Esophagus (tissue), 2 donors: Measurements from ENCODE around the gene MAML2. TPM values are rescaled to one million over a fixed set of nuclear protein-coding genes. Genes with fewer than 3 reads are reported as not detected.
A peak's percentile ranks its signal among the peaks of the same experiment; 100 is the strongest.

ENCODE experiments used
- H3K27ac ChIP-seq, 2 donors: one replicate each; pipeline ENCODE4 v1.5.1; 2013; ENCODE audit warnings: low read depth in 2 of 2, mild to moderate bottlenecking in 2 of 2, inconsistent platforms in 1 of 2, low read length in 1 of 2, moderate library complexity in 1 of 2
- H3K27me3 ChIP-seq, 2 donors: one replicate each; pipeline ENCODE4 v1.6.1; 2013; ENCODE audit warnings: low read length in 2 of 2, control low read depth in 1 of 2, mild to moderate bottlenecking in 1 of 2; ENCODE audit not compliant: insufficient read depth in 2 of 2, control insufficient read depth in 1 of 2
- H3K36me3 ChIP-seq, 2 donors: one replicate each; pipeline ENCODE4 v1.6.1; 2013; ENCODE audit warnings: low read length in 1 of 2; ENCODE audit not compliant: control insufficient read depth in 2 of 2, insufficient read depth in 2 of 2
- H3K4me1 ChIP-seq, 2 donors: one replicate each; pipeline ENCODE4 v1.6.1; 2013; ENCODE audit warnings: low read length in 1 of 2; ENCODE audit not compliant: control insufficient read depth in 2 of 2, insufficient read depth in 2 of 2
- H3K4me3 ChIP-seq, 2 donors: one replicate each; pipeline ENCODE4 v1.5.1; 2013; ENCODE audit warnings: low read length in 2 of 2, mild to moderate bottlenecking in 2 of 2, low read depth in 1 of 2, moderate library complexity in 1 of 2
- H3K9me3 ChIP-seq, 2 donors: one replicate each; pipeline ENCODE4 v1.6.1; 2013; ENCODE audit warnings: mild to moderate bottlenecking in 2 of 2, low read depth in 1 of 2, low read length in 1 of 2, moderate library complexity in 1 of 2; ENCODE audit not compliant: control insufficient read depth in 2 of 2, insufficient read depth in 1 of 2
- WGBS, 2 donors: extraction: QIAGEN DNeasy Blood & Tissue Kit; methylation state at CpG; one replicate each; pipeline ENCODE4 v1.1.7; 2013; 5-methylcytosine and 5-hydroxymethylcytosine counted together
- polyA plus RNA-seq, 2 donors: library from polyadenylated mRNA; stranded (reverse); fragments of 200-250 nt; gene quantifications; one replicate each; pipeline ENCODE4 v1.2.3, GENCODE V29; 2013
- donor health status: healthy with polysubstance abuse.
- donor health status: Bipolar disorder and iron deficiency.

Gene MAML2
- polyA plus RNA-seq, 2 donors, result 1.9 to 2.0 TPM

GRCh38 chr11:96367342-96367741, 24.3 kb upstream of the MAML2 start:
- 94 to 96% methylated on average over 2 of the region's 2 CpGs for WGBS, 2 donors
- Histone ChIP-seq H3K36me3 (no peaks in the 10 kb centered on the region), H3K27me3 (no peaks in the 10 kb centered on the region)

GRCh38 chr11:96366024-96366423, 23.0 kb upstream of the MAML2 start:
- Histone ChIP-seq H3K27ac (no peak overlapping the region), H3K36me3 (no peaks in the 10 kb centered on the region), H3K27me3 (no peaks in the 10 kb centered on the region), H3K4me1 (no peaks in the 10 kb centered on the region), H3K4me3 (no peak overlapping the region), H3K9me3 (no peaks in the 10 kb centered on the region)
- 78 to 90% methylated on average over 1 of the region's 1 CpG for WGBS, 2 donors

More at GRCh38 chr11:96367342-96367741, 24.3 kb upstream of the MAML2 start:
- no peaks in the 10 kb centered on the region for H3K4me1 ChIP-seq
- H3K27ac ChIP-seq, result no peak overlapping the region
- no peak overlapping the region for H3K4me3 ChIP-seq
- no peaks in the 10 kb centered on the region for H3K9me3 ChIP-seq

GRCh38 chr11:96365493-96365892, 22.5 kb upstream of the MAML2 start:
- Histone ChIP-seq H3K4me1 (no peaks in the 10 kb centered on the region), H3K36me3 (no peaks in the 10 kb centered on the region), H3K4me3 (no peak overlapping the region), H3K27ac (no peak overlapping the region), H3K27me3 (no peaks in the 10 kb centered on the region), H3K9me3 (no peaks in the 10 kb centered on the region)
- WGBS, 2 donors, result 58 to 75% methylated on average over 1 of the region's 1 CpG

- no peaks in the 10 kb centered on the region for H3K4me1 ChIP-seq
- H3K9me3 ChIP-seq, result no peaks in the 10 kb centered on the region
- H3K27ac ChIP-seq, result no peak overlapping the region
- no peak overlapping the region for H3K4me3 ChIP-seq
- WGBS, 2 donors, result 78 to 86% methylated on average over 2 of the region's 2 CpGs
- no peaks in the 10 kb centered on the region for H3K36me3 ChIP-seq
- H3K27me3 ChIP-seq, result no peaks in the 10 kb centered on the region
Measured at GRCh38 chr11:96361778-96362177, 18.8 kb upstream of the MAML2 start.

GRCh38 chr11:96358321-96358720, 15.3 kb upstream of the MAML2 start:
- H3K36me3 ChIP-seq, result no peaks in the 10 kb centered on the region
- no peaks in the 10 kb centered on the region for H3K27me3 ChIP-seq
- H3K4me3 ChIP-seq, result no peak overlapping the region
- H3K9me3 ChIP-seq, result no peaks in the 10 kb centered on the region
- no peak overlapping the region for H3K27ac ChIP-seq
- no peaks in the 10 kb centered on the region for H3K4me1 ChIP-seq
- WGBS, 2 donors, result 90% methylated on average over 3 of the region's 3 CpGs

GRCh38 chr11:96357794-96358193, 14.8 kb upstream of the MAML2 start:
- Histone ChIP-seq H3K36me3 (no peaks in the 10 kb centered on the region), H3K27me3 (no peaks in the 10 kb centered on the region)
- 87 to 94% methylated on average over 1 of the region's 1 CpG for WGBS, 2 donors

GRCh38 chr11:96356848-96357247, 13.9 kb upstream of the MAML2 start:
- Histone ChIP-seq H3K9me3 (no peaks in the 10 kb centered on the region), H3K27ac (no peak overlapping the region), H3K4me1 (no peaks in the 10 kb centered on the region), H3K27me3 (no peaks in the 10 kb centered on the region), H3K4me3 (no peak overlapping the region), H3K36me3 (no peaks in the 10 kb centered on the region)
- 74 to 83% methylated on average over 4 of the region's 4 CpGs for WGBS, 2 donors

More at GRCh38 chr11:96357794-96358193, 14.8 kb upstream of the MAML2 start:
- H3K4me3 ChIP-seq, result no peak overlapping the region
- H3K27ac ChIP-seq, result no peak overlapping the region
- no peaks in the 10 kb centered on the region for H3K4me1 ChIP-seq
- H3K9me3 ChIP-seq, result no peaks in the 10 kb centered on the region

- Histone ChIP-seq H3K4me3 (peak overlapping the region; percentile 61 to 97), H3K4me1 (peaks cover 2 to 10% of the 10 kb centered on the region in 2 donors), H3K36me3 (no peaks in the 10 kb centered on the region), H3K27ac (peak overlapping the region; percentile 76 to 89), H3K9me3 (no peaks in the 10 kb centered on the region), H3K27me3 (no peaks in the 10 kb centered on the region)
- WGBS, 2 donors, result 0 to 1% methylated on average over 13 of the region's 13 CpGs
Measured at GRCh38 chr11:96342014-96342960, 708 bp downstream of the MAML2 start.

- 18 to 19% methylated on average over 26 of the region's 26 CpGs for WGBS, 2 donors
- Histone ChIP-seq H3K4me3 (peak overlapping the region; percentile 61 to 97), H3K4me1 (peaks cover 2 to 10% of the 10 kb centered on the region in 2 donors)
Measured at GRCh38 chr11:96341211-96342013, 1.6 kb downstream of the MAML2 start.

More at GRCh38 chr11:96341211-96342013, 1.6 kb downstream of the MAML2 start:
- H3K27ac ChIP-seq, result peak overlapping the region; percentile 47 to 65
- no peaks in the 10 kb centered on the region for H3K36me3 ChIP-seq
- no peaks in the 10 kb centered on the region for H3K27me3 ChIP-seq
- H3K9me3 ChIP-seq, result no peaks in the 10 kb centered on the region
